Heart left ventricle (tissue), 16 donors: Measurements from ENCODE around the gene CACNA1G. TPM values are rescaled to one million over a fixed set of nuclear protein-coding genes. Genes with fewer than 3 reads are reported as not detected.

Source experiments
- ATAC-seq, 4 donors: fragments of 200-7000 bp; cut with Tn5 transposase; one replicate each; pipeline ENCODE4 v1.9.1; 2020 to 2022; ENCODE audit warnings: moderate library complexity in 4 of 4, mild to moderate bottlenecking in 3 of 4, moderate number of reproducible peaks in 1 of 4
- DNase-seq, 5 donors: peaks; one replicate each; pipeline ENCODE4 v3.0.0-alpha.2; 2020
- H3K27ac ChIP-seq, 12 donors: fragments of 200-600 bp; sonication (generic) in 4 of 12; one replicate each; pipeline versions ENCODE4 v1.5.0 to v1.8.0; 2016 to 2022; ENCODE audit warnings: mild to moderate bottlenecking in 2 of 12
- H3K27me3 ChIP-seq, 9 donors: fragments of 200-600 bp; sonication (generic) in 2 of 9; one replicate each; pipeline versions ENCODE4 v1.5.1 to v1.8.0; 2016 to 2022; ENCODE audit warnings: mild to moderate bottlenecking in 3 of 9
- H3K36me3 ChIP-seq, 9 donors: fragments of 200-600 bp; sonication (generic) in 2 of 9; one replicate each; pipeline versions ENCODE4 v1.5.0 to v1.8.0; 2018 to 2022; ENCODE audit warnings: mild to moderate bottlenecking in 2 of 9
- H3K4me1 ChIP-seq, 12 donors: fragments of 200-600 bp; sonication (generic) in 4 of 12; one replicate each; pipeline versions ENCODE4 v1.5.0 to v1.8.0; 2016 to 2022; ENCODE audit warnings: mild to moderate bottlenecking in 3 of 12
- H3K4me3 ChIP-seq, 12 donors: fragments of 200-600 bp; sonication (generic) in 4 of 12; one replicate each; pipeline versions ENCODE4 v1.5.0 to v1.8.0; 2017 to 2022; ENCODE audit warnings: mild to moderate bottlenecking in 9 of 12, moderate library complexity in 4 of 12
- H3K9me3 ChIP-seq, 12 donors: fragments of 200-600 bp; sonication (generic) in 4 of 12; one replicate each; pipeline versions ENCODE4 v1.5.0 to v1.8.0; 2016 to 2022; ENCODE audit warnings: mild to moderate bottlenecking in 1 of 12
- POLR2A ChIP-seq, 2 donors: fragments of 450-650 bp; IDR thresholded peaks; one replicate each; pipeline ENCODE4 v1.6.1; 2017; ENCODE audit warnings: antibody characterized with exemption in 2 of 2, mild to moderate bottlenecking in 2 of 2, moderate library complexity in 2 of 2
- WGBS, 4 donors: extraction: QIAGEN DNeasy Blood & Tissue Kit in 2 of 4; methylation state at CpG; one replicate each; pipeline versions ENCODE4 v1.1.5 to v1.1.7; 2013 to 2018; 5-methylcytosine and 5-hydroxymethylcytosine counted together
- intact Hi-C, 10 donors: fragments of 100-400 bp; cut with DNase I; formaldehyde crosslinking; loops; one replicate each; pipeline versions ENCODE4 v1.11.1 to v1.14.2; 2022
- polyA plus RNA-seq, 2 donors: library from polyadenylated mRNA; stranded (reverse); fragments of 200-250 nt; gene quantifications; one replicate each; pipeline ENCODE4 v1.2.3, GENCODE V29; 2013
- total RNA-seq, 9 donors: library from RNA; depleted of rRNA in 2 of 9; stranded (reverse); fragments of >200 nt in 2 of 9; fragmentation: NEBNext Ultra II Directional in 3 of 9; extraction: Animal tissue kit (Norgen Biotek cat#: 25700) in 3 of 9; gene quantifications; one replicate each; pipeline versions ENCODE4 v1.1.0 to v1.2.4, GENCODE V29; 2016 to 2023
- TF ChIP-seq, protein P1 (sequence below), 12 donors: fragments of 200-600 bp; sonication (generic) in 4 of 12; IDR thresholded peaks; one replicate each; pipeline versions ENCODE4 v1.5.0 to v1.8.0; 2018 to 2022; ENCODE audit warnings: antibody characterized with exemption in 12 of 12, mild to moderate bottlenecking in 5 of 12
- donor health status: ischemic (EF 13 %, LVEDD 7.1; RV severe dilation, severe dysfunction).
- donor health status: healthy with polysubstance abuse.
- donor health status: DM: no; HTN: yes; CAD: no.
- donor health status: DM: no; HTN: no; CAD: no.
- donor health status: ischemic (EF 25% LVEDD 6.9; RV normal size, moderate dysfunction).
- donor health status: ischemic (EF 25% LVEDD 5.7; RV mildly dilated, moderate dysfunction).
- donor health status: healthy.
- donor health status: DM: yes; HTN: yes; CAD: no.
- donor health status: ischemic (EF 35%, LVEDD 5.7; RV mildly dilated, moderate dysfunction).
- donor health status: nonischemic (EF 11% LVEDD 7.7; RV severe dilation, severe dysfunction).
- donor health status: DM: yes; HTN: yes; CAD: no.
- donor health status: PGD.
- donor health status: ischemic (EF 29% LVEDD 5.4; RV normal size, mild dysfunction).
- donor health status: nonischemic (EF 23%, LVEDD 6.1; RV moderate dilation, normal function).

Gene CACNA1G
- total and polyA plus RNA-seq, 11 donors, result 0.02 to 0.48 (median 0.13) TPM; not detected in 1

DNA sequence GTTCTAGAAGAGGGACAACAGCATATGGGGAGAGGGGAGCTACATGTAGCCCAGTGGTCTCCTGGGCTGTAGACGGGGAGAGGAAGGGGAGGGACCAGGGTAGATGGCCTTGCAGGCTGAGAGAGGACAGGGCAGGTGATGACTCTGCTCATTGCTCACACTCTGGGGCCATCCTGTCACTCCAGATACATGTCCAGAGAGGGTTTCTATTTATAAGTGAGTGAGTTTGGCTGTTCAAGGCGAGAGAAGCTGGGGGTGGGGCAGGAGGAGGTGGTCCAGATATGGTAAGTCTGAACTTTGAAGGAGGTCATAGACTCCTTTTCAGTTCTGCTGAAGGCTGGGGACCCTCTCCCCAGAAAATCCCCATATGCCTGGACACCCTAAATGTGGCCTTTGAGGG is 22.2 kb downstream of the CACNA1G start:
- Histone ChIP-seq H3K4me1 (peaks cover 0 to 33% (median 0%) of the 10 kb centered on the region in 12 donors), H3K36me3 (no peaks in the 10 kb centered on the region), H3K27ac (peak overlapping the region in 8 of 12 donors; percentile 27 to 78 (median 70)), H3K27me3 (peaks cover 0 to 3% (median 0%) of the 10 kb centered on the region in 9 donors), H3K9me3 (no peaks in the 10 kb centered on the region), H3K4me3 (no peak overlapping the region)
- intact Hi-C loops, result no loop called here
- no peak for TF ChIP-seq POLR2A (IDR thresholded peaks at IDR 0.05)
- TF ChIP-seq, protein P1, sequence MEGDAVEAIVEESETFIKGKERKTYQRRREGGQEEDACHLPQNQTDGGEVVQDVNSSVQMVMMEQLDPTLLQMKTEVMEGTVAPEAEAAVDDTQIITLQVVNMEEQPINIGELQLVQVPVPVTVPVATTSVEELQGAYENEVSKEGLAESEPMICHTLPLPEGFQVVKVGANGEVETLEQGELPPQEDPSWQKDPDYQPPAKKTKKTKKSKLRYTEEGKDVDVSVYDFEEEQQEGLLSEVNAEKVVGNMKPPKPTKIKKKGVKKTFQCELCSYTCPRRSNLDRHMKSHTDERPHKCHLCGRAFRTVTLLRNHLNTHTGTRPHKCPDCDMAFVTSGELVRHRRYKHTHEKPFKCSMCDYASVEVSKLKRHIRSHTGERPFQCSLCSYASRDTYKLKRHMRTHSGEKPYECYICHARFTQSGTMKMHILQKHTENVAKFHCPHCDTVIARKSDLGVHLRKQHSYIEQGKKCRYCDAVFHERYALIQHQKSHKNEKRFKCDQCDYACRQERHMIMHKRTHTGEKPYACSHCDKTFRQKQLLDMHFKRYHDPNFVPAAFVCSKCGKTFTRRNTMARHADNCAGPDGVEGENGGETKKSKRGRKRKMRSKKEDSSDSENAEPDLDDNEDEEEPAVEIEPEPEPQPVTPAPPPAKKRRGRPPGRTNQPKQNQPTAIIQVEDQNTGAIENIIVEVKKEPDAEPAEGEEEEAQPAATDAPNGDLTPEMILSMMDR (IDR thresholded peaks at IDR 0.05), result no peak
- DNase-seq, result peak in 4 of 5 donors; percentile 41 to 71 (median 57)
- 55 to 66% (median 58%) methylated on average over 2 of the region's 2 CpGs for WGBS, 4 donors
- peak; percentile 70 to 77 (median 74) for ATAC-seq

GRCh38 chr17:50583641-50584040 is 23.1 kb downstream of the CACNA1G start:
- DNase-seq, result peak in 4 of 5 donors; percentile 54 to 76 (median 66)
- peak; percentile 63 to 91 (median 78) for ATAC-seq
- TF ChIP-seq, protein P1 (IDR thresholded peaks at IDR 0.05), result no peak
- TF ChIP-seq POLR2A (IDR thresholded peaks at IDR 0.05), result no peak
- H3K27ac ChIP-seq, result peak overlapping the region in 9 of 12 donors; percentile 27 to 78 (median 69)
- H3K27me3 ChIP-seq, result peaks cover 0 to 3% (median 0%) of the 10 kb centered on the region in 9 donors
- H3K36me3 ChIP-seq, result no peaks in the 10 kb centered on the region
- H3K4me1 ChIP-seq, result peaks cover 0 to 38% (median 3%) of the 10 kb centered on the region in 12 donors
- H3K4me3 ChIP-seq, result peak overlapping the region in 1 of 12 donors; percentile 23
- intact Hi-C loops, result no loop called here
- no peaks in the 10 kb centered on the region for H3K9me3 ChIP-seq
- 37 to 53% (median 45%) methylated on average over 7 of the region's 7 CpGs for WGBS, 4 donors

GRCh38 chr17:50584116-50584515 is 23.6 kb downstream of the CACNA1G start:
- no peaks in the 10 kb centered on the region for H3K36me3 ChIP-seq
- WGBS, 4 donors, result 43 to 62% (median 53%) methylated on average over 4 of the region's 4 CpGs
- ATAC-seq (peak in 2 of 4 donors; percentile 19 to 25), DNase-seq (no peak)
- peaks cover 0 to 43% (median 8%) of the 10 kb centered on the region in 12 donors for H3K4me1 ChIP-seq
- peaks cover 0 to 3% (median 0%) of the 10 kb centered on the region in 9 donors for H3K27me3 ChIP-seq
- intact Hi-C loops, result no loop called here
- peak overlapping the region in 1 of 12 donors; percentile 23 for H3K4me3 ChIP-seq
- H3K27ac ChIP-seq, result peak overlapping the region in 8 of 12 donors; percentile 53 to 78 (median 72)
- TF ChIP-seq, protein P1 (IDR thresholded peaks at IDR 0.05), result no peak
- no peak for TF ChIP-seq POLR2A (IDR thresholded peaks at IDR 0.05)
- no peaks in the 10 kb centered on the region for H3K9me3 ChIP-seq

DNA sequence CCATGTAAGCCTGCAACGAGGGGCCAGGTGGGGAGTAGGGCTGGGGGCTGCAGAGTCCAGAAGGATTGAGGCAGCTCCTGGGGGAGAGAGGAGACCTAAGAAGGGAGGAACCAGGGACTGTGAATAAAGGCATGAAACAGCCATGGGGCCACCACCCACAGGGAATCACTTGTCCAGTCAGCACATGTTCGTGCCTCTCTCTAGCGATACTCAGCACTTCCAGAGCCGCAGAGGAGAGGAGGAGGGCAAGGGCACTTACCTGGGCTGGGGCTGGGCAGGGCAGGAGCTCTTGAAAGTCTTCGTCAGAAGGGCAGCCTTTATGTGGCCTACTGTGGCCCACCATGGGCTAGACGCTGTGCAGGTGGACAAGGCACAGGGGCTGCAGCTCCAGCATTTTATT is 24.2 kb downstream of the CACNA1G start:
- ATAC-seq (no peak), DNase-seq (no peak)
- no peak overlapping the region for H3K4me3 ChIP-seq

More for the DNA sequence above, 24.2 kb downstream of the CACNA1G start:
- WGBS, 4 donors, result 67 to 82% (median 72%) methylated on average over 6 of the region's 6 CpGs
- intact Hi-C loops, result no loop called here
- Histone ChIP-seq H3K27me3 (peaks cover 0 to 3% (median 0%) of the 10 kb centered on the region in 9 donors), H3K9me3 (no peaks in the 10 kb centered on the region), H3K4me1 (peaks cover 0 to 49% (median 13%) of the 10 kb centered on the region in 12 donors), H3K36me3 (no peaks in the 10 kb centered on the region), H3K27ac (peak overlapping the region in 5 of 12 donors; percentile 19 to 78 (median 75))
- TF ChIP-seq, protein P1 (IDR thresholded peaks at IDR 0.05), result no peak
- no peak for TF ChIP-seq POLR2A (IDR thresholded peaks at IDR 0.05)
